Memory B cell (primary cell): ENCODE measurements around the gene CD226.
"Not testable (repeated sequence)": the region's sequence is repeated elsewhere in the genome, so short reads cannot be mapped to it uniquely, and the experiment has no call there.

Source experiments
- ATAC-seq: fragments of 150-1000 bp; cut with Tn5 transposase; 2 replicates; pipeline ENCODE4 v1.10.0; 2021; ENCODE audit warnings: low read depth, mild to moderate bottlenecking, moderate library complexity
- DNase-seq, 2 donors: peaks; one replicate each; pipeline ENCODE4 v3.0.0; 2022; ENCODE audit warnings: low spot score in 2 of 2
- H3K27ac Mint-ChIP-seq: one replicate; pipeline ENCODE4 v1.8.0; 2022; ENCODE audit warnings: mild to moderate bottlenecking, moderate library complexity, mixed read lengths
- H3K27me3 Mint-ChIP-seq: one replicate; pipeline ENCODE4 v1.8.0; 2022; ENCODE audit warnings: mixed read lengths
- H3K36me3 Mint-ChIP-seq: one replicate; pipeline ENCODE4 v1.8.0; 2022; ENCODE audit warnings: mild to moderate bottlenecking, mixed read lengths
- H3K4me1 Mint-ChIP-seq: one replicate; pipeline ENCODE4 v1.8.0; 2022; ENCODE audit warnings: mixed read lengths
- H3K4me3 Mint-ChIP-seq: one replicate; pipeline ENCODE4 v1.8.0; 2022; ENCODE audit warnings: mild to moderate bottlenecking, moderate library complexity, mixed read lengths
- H3K9me3 Mint-ChIP-seq: one replicate; pipeline ENCODE4 v1.8.0; 2022; ENCODE audit warnings: mixed read lengths

Gene CD226

DNA sequence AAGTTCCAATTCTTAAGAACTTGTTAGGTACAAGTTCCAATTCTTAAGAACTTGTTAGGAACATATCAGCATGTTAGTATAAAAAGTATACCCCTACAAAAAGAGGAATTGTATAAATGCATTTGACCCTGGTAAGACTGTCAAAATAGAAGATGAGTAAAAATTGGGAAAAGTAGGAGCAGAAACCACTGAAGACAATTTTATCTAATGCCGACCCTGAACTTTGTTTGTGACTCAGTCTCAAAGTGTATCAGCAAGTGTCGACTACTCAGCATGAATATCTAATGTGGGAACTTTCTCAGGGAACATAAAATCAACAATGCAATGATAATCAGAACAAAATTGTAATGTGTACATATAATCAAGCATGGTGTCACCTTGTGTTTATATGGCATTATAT is 583 bp upstream of the CD226 start:
- DNase-seq (no peak), ATAC-seq (no peak)
- peak overlapping the region; percentile 43 for H3K27ac Mint-ChIP-seq
- peaks cover 2% of the 10 kb centered on the region for H3K36me3 Mint-ChIP-seq
- peaks cover under 1% of the 10 kb centered on the region for H3K9me3 Mint-ChIP-seq
- H3K4me3 Mint-ChIP-seq = no peak overlapping the region
- peaks cover 10% of the 10 kb centered on the region for H3K4me1 Mint-ChIP-seq
- no peaks in the 10 kb centered on the region for H3K27me3 Mint-ChIP-seq

DNA sequence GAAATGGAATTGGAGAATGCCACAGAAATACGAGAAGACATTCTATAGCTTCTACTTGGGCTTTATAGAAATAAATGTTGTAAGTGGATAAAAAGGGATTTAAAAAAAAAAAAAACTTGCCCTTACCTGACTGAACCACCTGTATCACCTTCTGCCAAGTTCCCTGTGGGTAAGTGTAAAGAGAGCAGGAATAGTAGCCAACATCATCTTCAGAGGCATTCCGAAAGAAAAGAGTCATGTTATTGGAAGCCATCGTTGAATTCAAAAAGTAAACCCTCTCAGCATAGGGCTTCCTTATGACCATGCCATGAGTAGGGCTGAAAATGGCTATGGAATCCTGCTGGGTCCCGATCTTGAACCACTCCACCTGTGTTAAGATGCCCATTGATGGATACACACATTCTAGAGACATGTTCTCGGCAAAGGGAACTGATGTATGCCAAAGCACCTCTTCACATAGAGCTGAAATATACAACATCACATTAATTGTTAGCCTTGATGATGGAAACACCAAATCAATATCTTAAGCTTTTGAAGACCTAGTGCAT is 991 bp downstream of the CD226 start:
- Mint-ChIP-seq H3K4me3 (no peak overlapping the region), H3K36me3 (peaks cover 7% of the 10 kb centered on the region), H3K27me3 (no peaks in the 10 kb centered on the region), H3K27ac (no peak overlapping the region), H3K4me1 (peaks cover 10% of the 10 kb centered on the region), H3K9me3 (peaks cover 1% of the 10 kb centered on the region)
- no peak for ATAC-seq
- no peak for DNase-seq

DNA sequence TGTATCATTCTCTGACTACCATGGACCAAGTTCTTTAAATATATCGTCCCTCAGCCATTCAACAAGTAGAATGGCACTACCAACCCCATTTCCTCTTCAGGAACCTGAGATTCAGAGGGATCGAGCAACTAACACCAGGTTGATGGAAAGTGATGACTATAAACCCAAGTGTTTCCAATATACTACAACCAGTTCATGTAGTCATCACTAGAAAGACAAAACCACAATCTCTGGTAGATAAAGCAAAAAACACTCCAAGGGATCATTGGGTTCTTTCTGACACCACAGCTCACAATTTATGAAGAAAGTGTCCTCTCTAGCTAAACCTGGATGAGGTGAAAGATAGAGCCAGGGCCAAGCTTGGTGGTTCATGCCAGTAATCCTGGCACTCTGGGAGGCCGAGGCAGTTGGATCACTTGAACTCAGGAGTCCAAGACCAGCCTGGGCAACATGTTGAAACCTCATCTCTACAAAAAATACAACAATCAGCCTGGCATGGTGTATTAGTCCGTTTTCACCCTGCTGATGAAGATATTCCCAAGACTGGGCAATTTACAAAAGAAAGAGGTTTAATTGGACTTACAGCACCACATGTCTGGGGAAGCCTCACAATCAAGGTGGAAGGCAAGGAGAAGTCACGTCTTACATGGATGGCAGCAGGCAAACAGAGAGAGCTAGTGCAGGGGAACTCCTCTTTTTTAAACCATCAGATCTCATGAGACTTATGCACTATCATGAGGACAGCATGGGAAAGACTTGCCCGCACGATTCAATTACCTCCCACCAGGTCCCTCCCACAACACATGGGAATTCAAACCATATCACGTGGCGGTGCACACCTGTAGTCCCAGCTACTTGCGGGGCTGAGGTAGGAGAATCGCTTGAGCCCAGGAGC is 2.2 kb downstream of the CD226 start:
- no peak for DNase-seq
- Mint-ChIP-seq H3K4me1 (peaks cover 10% of the 10 kb centered on the region), H3K27ac (no peak overlapping the region), H3K9me3 (peaks cover 1% of the 10 kb centered on the region), H3K4me3 (no peak overlapping the region), H3K36me3 (peaks cover 7% of the 10 kb centered on the region), H3K27me3 (no peaks in the 10 kb centered on the region)
- ATAC-seq = no peak

DNA sequence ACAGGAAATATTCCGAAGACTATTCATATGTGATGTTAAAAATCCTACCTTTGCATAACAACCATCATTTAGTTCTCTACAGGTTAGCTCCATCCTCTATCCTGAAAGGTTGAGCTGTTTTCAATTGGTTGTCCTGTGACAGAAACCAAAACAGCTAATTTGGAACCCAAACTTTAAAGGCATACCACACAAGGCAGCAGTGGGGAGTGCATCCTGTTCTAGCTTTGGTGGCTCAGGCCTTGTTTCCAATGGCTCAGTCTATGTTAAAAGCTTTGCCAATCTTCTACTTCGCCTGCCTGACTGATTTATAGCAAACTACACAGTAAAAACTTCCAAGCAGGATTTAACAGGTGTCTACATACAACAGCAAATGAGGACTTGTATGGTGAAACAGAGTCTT is 3.2 kb downstream of the CD226 start:
- no peak overlapping the region for H3K27ac Mint-ChIP-seq
- peaks cover 15% of the 10 kb centered on the region for H3K4me1 Mint-ChIP-seq
- no peak for ATAC-seq
- no peak for DNase-seq
- peaks cover 11% of the 10 kb centered on the region for H3K36me3 Mint-ChIP-seq
- no peak overlapping the region for H3K4me3 Mint-ChIP-seq
- no peaks in the 10 kb centered on the region for H3K27me3 Mint-ChIP-seq
- peaks cover 4% of the 10 kb centered on the region for H3K9me3 Mint-ChIP-seq

DNA sequence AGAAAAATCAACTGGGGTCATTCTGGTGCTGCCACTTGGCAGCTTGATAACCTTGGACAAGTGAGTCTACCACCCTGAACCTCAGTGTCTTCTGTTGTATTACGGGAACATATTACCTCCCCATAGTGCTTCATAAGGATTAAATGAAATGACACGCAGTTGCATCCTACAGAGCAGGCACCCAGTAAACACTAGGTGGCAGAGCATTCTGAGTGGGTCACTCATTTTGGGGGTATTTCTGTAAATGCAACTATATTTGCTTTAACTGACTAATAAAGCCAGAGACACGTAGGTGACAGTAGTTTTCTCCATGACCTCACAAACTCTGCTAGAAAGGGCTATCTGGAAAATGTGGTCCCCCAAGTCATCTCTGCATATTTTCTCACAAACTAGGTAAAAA is 4.7 kb downstream of the CD226 start:
- no peak overlapping the region for H3K27ac Mint-ChIP-seq
- H3K36me3 Mint-ChIP-seq = peaks cover 11% of the 10 kb centered on the region
- H3K4me3 Mint-ChIP-seq = no peak overlapping the region
- H3K4me1 Mint-ChIP-seq = peaks cover 12% of the 10 kb centered on the region
- peaks cover 4% of the 10 kb centered on the region for H3K9me3 Mint-ChIP-seq
- no peak for DNase-seq
- ATAC-seq = no peak
- no peaks in the 10 kb centered on the region for H3K27me3 Mint-ChIP-seq

DNA sequence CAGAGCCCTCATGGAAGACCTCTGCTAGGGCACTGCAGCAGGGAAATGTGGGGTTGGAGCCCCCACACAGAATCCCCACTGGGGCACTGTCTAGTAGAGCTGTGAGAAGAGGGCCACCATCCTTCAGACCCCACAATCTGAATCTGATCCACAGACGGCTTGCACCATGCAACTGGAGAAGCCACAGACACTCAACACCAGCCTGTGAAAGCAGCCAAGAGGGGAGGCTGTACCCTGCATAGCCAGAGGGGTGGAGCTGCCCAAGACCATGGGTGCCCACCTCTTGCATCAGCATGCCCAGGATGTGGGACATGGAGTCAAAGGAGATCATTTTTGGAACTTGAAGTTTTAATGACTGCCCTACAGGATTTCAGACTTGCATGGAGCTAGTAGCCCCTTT is 6.5 kb downstream of the CD226 start:
- Mint-ChIP-seq H3K36me3 (peaks cover 11% of the 10 kb centered on the region), H3K27me3 (no peaks in the 10 kb centered on the region), H3K9me3 (peaks cover 4% of the 10 kb centered on the region), H3K27ac (no peak overlapping the region), H3K4me3 (no peak overlapping the region), H3K4me1 (peaks cover 7% of the 10 kb centered on the region)
- ATAC-seq = no peak
- DNase-seq = no peak

DNA sequence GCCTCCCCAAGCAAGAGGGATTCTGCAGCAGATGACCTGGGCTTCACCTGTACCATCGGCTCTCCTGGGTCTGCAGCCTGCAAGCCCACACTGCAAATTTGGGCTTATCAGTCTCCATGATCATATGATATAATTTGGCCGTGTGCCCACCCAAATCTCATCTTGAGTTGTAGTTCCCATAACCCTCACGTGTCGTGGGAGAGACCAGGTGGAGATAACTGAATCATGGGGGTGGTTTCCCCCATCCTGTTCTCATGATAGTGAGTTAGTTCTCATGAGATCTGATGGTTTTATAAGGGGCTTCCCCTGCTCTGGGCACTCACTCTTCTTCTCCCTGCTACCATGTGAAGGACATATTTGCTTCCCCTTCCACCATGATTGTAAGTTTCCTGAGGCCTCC is 7.9 kb downstream of the CD226 start:
- not testable (repeated sequence) for H3K27me3 Mint-ChIP-seq, H3K4me3 Mint-ChIP-seq, DNase-seq, H3K9me3 Mint-ChIP-seq, ATAC-seq
- H3K4me1 Mint-ChIP-seq = peaks cover 11% of the 10 kb centered on the region
- H3K27ac Mint-ChIP-seq = peak overlapping the region; percentile 6
- peaks cover 11% of the 10 kb centered on the region for H3K36me3 Mint-ChIP-seq

DNA sequence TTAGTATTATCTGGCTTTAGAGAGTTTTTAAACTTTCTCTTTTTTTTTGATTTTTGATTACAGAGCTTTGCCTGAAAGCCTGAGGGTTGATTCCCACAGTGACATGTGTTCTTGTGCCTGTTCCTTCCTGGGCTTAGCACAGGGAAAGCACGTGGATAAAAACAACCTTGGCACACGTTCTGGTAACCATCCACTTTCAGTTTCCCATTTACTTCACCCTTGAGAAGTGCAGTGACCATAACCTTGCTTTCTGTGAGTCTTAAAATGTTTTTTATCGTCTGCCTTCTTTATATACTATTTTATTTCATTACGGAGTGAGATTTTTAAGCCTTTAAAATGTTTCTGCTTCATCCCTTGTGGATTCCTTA is 11.5 kb downstream of the CD226 start:
- peaks cover 4% of the 10 kb centered on the region for H3K36me3 Mint-ChIP-seq
- H3K4me1 Mint-ChIP-seq = peaks cover 11% of the 10 kb centered on the region
- H3K27me3 Mint-ChIP-seq = no peaks in the 10 kb centered on the region
- ATAC-seq = peak; percentile 31
- H3K27ac Mint-ChIP-seq = no peak overlapping the region
- peak overlapping the region; percentile 44 for H3K4me3 Mint-ChIP-seq
- DNase-seq = no peak
- peaks cover 3% of the 10 kb centered on the region for H3K9me3 Mint-ChIP-seq

DNA sequence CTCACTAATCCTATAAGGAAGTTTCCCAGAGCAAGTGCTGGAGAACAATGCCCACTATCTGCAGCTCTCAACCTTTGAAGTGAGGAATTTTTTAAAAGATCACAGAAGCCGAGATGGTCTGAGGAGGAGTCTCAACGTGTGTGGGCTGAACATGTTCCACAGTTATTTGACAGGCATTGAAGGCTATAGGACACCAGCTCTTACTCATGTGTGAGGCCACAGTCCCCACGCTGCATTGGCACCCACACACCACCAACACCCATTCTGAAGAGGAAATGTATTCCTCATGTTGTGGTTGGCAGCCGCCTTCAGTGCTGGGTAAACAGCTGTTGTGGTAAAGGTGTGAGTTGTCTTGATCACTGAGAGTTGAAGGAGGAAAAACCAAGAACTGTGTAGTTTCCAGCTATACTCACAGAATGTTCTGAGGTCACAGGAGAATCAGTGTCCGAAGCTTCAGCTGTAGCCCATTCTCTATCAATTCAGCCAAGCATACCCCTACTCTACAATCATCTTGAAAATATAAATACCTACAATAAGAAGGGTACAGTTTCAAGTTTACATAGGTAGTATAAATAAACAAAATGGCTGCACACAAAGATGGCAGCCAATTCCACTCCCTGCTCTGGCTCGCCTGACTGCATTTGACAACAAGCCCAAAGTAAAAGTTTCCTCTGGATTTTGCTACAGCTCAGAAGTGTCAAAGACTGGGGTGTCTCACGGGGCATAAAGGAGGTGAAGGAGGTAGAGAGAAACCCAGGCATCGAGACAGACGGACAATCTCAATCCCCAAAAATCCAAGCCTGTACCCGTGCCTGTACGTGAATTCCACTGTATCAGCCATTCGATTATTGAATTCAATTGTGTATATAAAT is 12.1 kb downstream of the CD226 start:
- peak; percentile 85 for ATAC-seq
- H3K9me3 Mint-ChIP-seq = peaks cover 3% of the 10 kb centered on the region
- H3K4me1 Mint-ChIP-seq = peaks cover 11% of the 10 kb centered on the region
- no peak overlapping the region for H3K27ac Mint-ChIP-seq
- H3K36me3 Mint-ChIP-seq = peaks cover 4% of the 10 kb centered on the region
- peak overlapping the region; percentile 21 for H3K4me3 Mint-ChIP-seq
- DNase-seq = no peak
- H3K27me3 Mint-ChIP-seq = no peaks in the 10 kb centered on the region

DNA sequence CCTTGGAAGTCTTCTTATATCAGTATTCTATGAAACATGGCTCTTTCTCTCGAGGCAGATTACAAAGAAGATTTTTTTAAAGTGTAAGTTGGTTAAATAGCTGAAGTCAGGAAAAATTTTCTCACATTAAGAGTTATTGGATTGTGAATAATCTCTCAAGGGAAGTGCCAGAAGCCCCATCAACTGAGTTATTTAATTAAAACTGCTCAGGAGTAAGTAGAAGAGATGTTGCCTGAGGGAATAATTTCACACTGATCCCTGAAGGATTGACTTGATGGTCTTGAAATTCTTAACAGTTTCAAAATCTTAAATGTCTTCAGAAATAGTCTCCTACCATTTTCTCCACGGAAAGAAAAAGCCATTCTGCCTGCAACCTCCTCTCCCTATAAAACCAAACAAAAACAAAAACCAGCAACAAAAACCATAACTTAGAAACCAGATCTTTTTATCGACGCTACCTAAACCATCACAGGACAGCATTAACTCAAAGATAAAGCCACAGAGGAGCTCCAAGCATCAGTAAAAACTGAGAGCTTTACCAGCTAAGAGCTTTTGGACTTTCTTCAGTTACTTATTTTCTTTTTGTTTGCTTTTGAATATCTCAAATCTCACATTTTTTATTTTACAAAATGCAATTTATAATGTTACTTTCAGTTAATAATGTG is 12.9 kb downstream of the CD226 start:
- Mint-ChIP-seq H3K4me1 (peaks cover 5% of the 10 kb centered on the region), H3K4me3 (no peak overlapping the region), H3K27ac (no peak overlapping the region), H3K9me3 (no peaks in the 10 kb centered on the region), H3K36me3 (peaks cover 3% of the 10 kb centered on the region), H3K27me3 (no peaks in the 10 kb centered on the region)
- no peak for ATAC-seq
- no peak for DNase-seq

DNA sequence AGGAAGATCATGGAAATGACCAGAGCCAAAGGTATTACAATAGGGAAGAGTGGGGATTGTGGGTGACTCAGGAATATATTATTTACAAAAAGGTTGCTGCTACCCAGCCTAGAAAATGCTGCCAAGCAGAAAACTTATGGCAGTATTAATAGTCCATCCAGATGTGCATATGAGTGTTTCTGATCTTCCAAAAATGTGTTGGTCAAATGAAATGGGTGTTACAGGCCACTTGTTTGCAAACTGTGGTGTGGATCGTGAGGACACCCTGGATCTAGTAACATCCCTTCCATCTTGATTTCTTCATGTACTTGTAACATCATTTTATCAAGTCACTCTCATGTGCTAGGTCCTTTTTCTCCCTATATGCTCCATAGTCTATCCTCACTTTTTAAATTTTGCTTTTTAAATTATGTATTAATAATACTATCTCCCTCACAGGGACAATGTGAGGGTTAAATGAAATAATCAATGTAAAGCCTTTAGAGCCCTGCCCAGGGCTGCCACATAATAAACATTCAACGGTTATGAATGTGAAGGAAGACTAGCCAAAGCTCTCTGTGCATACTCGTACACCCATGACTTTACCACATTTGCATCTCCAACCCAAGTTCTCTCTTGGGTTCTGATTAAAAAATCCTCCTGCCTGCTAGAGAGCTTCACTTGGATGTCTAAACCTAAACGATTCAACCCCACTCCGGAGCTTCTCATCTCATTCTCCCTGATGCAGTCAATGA is 18.5 kb downstream of the CD226 start:
- no peak overlapping the region for H3K27ac Mint-ChIP-seq

DNA sequence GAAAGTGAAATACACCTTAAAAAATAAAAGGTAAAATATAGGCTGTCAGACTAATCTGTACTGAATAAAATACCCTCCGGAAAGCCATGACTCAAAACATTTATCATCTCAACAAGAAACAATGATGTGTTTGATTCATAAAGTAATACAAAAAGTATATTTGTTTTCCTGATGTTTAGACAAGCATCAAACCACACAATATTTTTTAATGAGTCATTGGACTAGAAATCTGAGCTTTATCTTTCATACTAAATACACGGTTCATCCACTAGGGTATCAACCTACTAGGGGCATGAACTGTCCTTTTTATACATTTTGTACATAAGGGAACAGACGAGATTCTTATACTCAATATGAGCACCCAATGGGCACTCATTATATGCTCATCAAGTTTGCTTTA is 31.3 kb downstream of the CD226 start:
- H3K27me3 Mint-ChIP-seq = no peaks in the 10 kb centered on the region
- DNase-seq (no peak), ATAC-seq (no peak)
- no peak overlapping the region for H3K27ac Mint-ChIP-seq
- no peaks in the 10 kb centered on the region for H3K36me3 Mint-ChIP-seq
- no peak overlapping the region for H3K4me3 Mint-ChIP-seq
- H3K4me1 Mint-ChIP-seq = no peaks in the 10 kb centered on the region
- no peaks in the 10 kb centered on the region for H3K9me3 Mint-ChIP-seq

More for the DNA sequence above, 18.5 kb downstream of the CD226 start:
- peaks cover 3% of the 10 kb centered on the region for H3K36me3 Mint-ChIP-seq
- H3K4me3 Mint-ChIP-seq = no peak overlapping the region
- ATAC-seq = no peak
- H3K9me3 Mint-ChIP-seq = no peaks in the 10 kb centered on the region
- no peaks in the 10 kb centered on the region for H3K27me3 Mint-ChIP-seq
- no peak for DNase-seq
- no peaks in the 10 kb centered on the region for H3K4me1 Mint-ChIP-seq

DNA sequence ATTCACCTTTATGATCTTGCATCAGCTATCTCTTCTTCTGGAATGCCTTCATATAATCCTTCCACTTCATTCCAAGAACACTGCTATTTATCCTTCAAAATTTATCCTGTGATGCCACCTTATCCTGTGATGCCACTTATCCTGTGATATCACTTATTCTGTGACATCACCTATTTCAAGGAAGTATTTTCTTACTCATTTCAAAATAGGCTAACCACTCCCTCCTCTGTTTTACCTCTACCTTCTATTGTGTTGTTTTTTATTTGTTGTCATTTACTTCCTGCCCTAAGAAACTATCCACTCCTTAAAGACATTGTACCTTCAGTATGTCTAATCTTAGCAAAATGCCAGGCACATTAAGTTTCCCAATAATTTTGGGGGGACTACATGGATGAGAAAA is 38.8 kb downstream of the CD226 start:
- Mint-ChIP-seq H3K9me3 (no peaks in the 10 kb centered on the region), H3K4me1 (no peaks in the 10 kb centered on the region), H3K27me3 (no peaks in the 10 kb centered on the region), H3K36me3 (no peaks in the 10 kb centered on the region), H3K4me3 (no peak overlapping the region), H3K27ac (no peak overlapping the region)
- ATAC-seq (no peak), DNase-seq (no peak)
